Hematopoietic multipotent progenitor cell treated with erythropoietin and hydrocortisone succinate and interleukin-3 and kit ligand, for 17 days (in vitro differentiated cells): ENCODE measurements around the gene GALT.
"Not testable (repeated sequence)": the region's sequence is repeated elsewhere in the genome, so short reads cannot be mapped to it uniquely, and the experiment has no call there.

Experiments used
- DNase-seq: peaks from one replicate; pipeline ENCODE4 v3.0.0-alpha.2; 2015; ENCODE audit warnings: low spot score

Gene GALT

GRCh38 chr9:34627716-34628655 is 18.5 kb upstream of the GALT start:
- no peak for DNase-seq

GRCh38 chr9:34628656-34629490 is 17.6 kb upstream of the GALT start, which contains the start of gene ARID3C:
Gene ARID3C, minus strand, starts transcription at chr9:34629066. Its CDS starts 1,052 bp downstream, at chr9:34628014.
- DNase-seq: no peak

- no peak for DNase-seq
These were observed 17.0 kb upstream of the GALT start for GRCh38 chr9:34629491-34629808.

- DNase-seq: no peak
These were observed 15.9 kb upstream of the GALT start for GRCh38 chr9:34630402-34631154.

- DNase-seq: no peak
These were observed 13.3 kb upstream of the GALT start for GRCh38 chr9:34633166-34633565.

- DNase-seq: peak; percentile 85
These were observed 12.5 kb upstream of the GALT start for GRCh38 chr9:34633851-34634550.

- DNase-seq: no peak
These were observed 11.8 kb upstream of the GALT start for GRCh38 chr9:34634551-34635248.

GRCh38 chr9:34635556-34635955 is 10.9 kb upstream of the GALT start:
- DNase-seq: no peak

- no peak for DNase-seq
These were observed 9.6 kb upstream of the GALT start for GRCh38 chr9:34636791-34637355.

- DNase-seq: peak; percentile 97
These were observed 8.9 kb upstream of the GALT start, which contains the start of gene SIGMAR1 for GRCh38 chr9:34637356-34638137. Gene SIGMAR1, minus strand, starts transcription at chr9:34637787. Its CDS starts 90 bp downstream, at chr9:34637697.

- no peak for DNase-seq
These were observed 8.4 kb upstream of the GALT start for GRCh38 chr9:34638138-34638445.

GRCh38 chr9:34639322-34639721 is 7.2 kb upstream of the GALT start:
- not testable (repeated sequence) for DNase-seq

GRCh38 chr9:34642679-34643078 is 3.8 kb upstream of the GALT start:
- no peak for DNase-seq

GRCh38 chr9:34644766-34645314 is 1.6 kb upstream of the GALT start:
- no peak for DNase-seq

GRCh38 chr9:34647084-34647403 is 569 bp downstream of the GALT start:
- no peak for DNase-seq

- DNase-seq: peak; percentile 77
These were observed 1.2 kb downstream of the GALT start for GRCh38 chr9:34647651-34648050.

- DNase-seq: no peak
These were observed 2.2 kb downstream of the GALT start for GRCh38 chr9:34648673-34649072.

- DNase-seq: no peak
These were observed 4.3 kb downstream of the GALT start for GRCh38 chr9:34650816-34651215.

- DNase-seq: no peak
These were observed 4.8 kb downstream of the GALT start for GRCh38 chr9:34651321-34651720.
